Mesendoderm (in vitro differentiated cells): ENCODE results near the gene COASY.

Experiments
- DNase-seq: peaks from one replicate; pipeline ENCODE4 v3.0.0; 2013
- H2AK5ac ChIP-seq: 2 replicates; pipeline ENCODE4 v1.6.1; 2013; ENCODE audit warnings: low read length, inconsistent platforms
- H2BK120ac ChIP-seq: 2 replicates; pipeline ENCODE4 v1.6.1; 2013; ENCODE audit warnings: low read depth, mild to moderate bottlenecking, low read length, moderate library complexity, mixed read lengths
- H2BK15ac ChIP-seq: replicated peaks from 2 replicates; pipeline ENCODE4 v1.6.1; 2013; ENCODE audit warnings: low read depth, mild to moderate bottlenecking, moderate library complexity
- H2BK5ac ChIP-seq: 2 replicates; pipeline ENCODE4 v1.6.1; 2013; ENCODE audit warnings: low read length, inconsistent platforms
- H3K18ac ChIP-seq: 2 replicates; pipeline ENCODE4 v1.6.1; 2013; ENCODE audit warnings: mild to moderate bottlenecking, low read length, mixed read lengths
- H3K23ac ChIP-seq: one replicate; pipeline ENCODE4 v1.6.1; 2013; ENCODE audit warnings: low read length
- H3K27ac ChIP-seq: 2 replicates; pipeline ENCODE4 v1.5.1; 2013; ENCODE audit warnings: low read depth, mild to moderate bottlenecking, inconsistent platforms, low read length, moderate library complexity
- H3K27me3 ChIP-seq: 2 replicates; pipeline ENCODE4 v1.6.1; 2013; ENCODE audit warnings: low read length, control low read depth, mild to moderate bottlenecking, inconsistent platforms; ENCODE audit not compliant: insufficient read depth, poor library complexity
- H3K36me3 ChIP-seq: 2 replicates; pipeline ENCODE4 v1.6.1; 2013; ENCODE audit warnings: low read length, inconsistent platforms; ENCODE audit not compliant: control insufficient read depth, insufficient read depth
- H3K4ac ChIP-seq: one replicate; pipeline ENCODE4 v1.6.1; 2013; ENCODE audit warnings: low read depth, mild to moderate bottlenecking, low read length, moderate library complexity
- H3K4me1 ChIP-seq: 2 replicates; pipeline ENCODE4 v1.6.1; 2013; ENCODE audit warnings: low read depth, low read length, inconsistent platforms; ENCODE audit not compliant: control insufficient read depth
- H3K4me2 ChIP-seq: 2 replicates; pipeline ENCODE4 v1.6.1; 2013; ENCODE audit warnings: low read length
- H3K4me3 ChIP-seq: 2 replicates; pipeline ENCODE4 v1.5.1; 2013; ENCODE audit warnings: mild to moderate bottlenecking, low read length
- H3K56ac ChIP-seq: one replicate; pipeline ENCODE4 v1.6.1; 2013; ENCODE audit warnings: low read length
- H3K79me1 ChIP-seq: 2 replicates; pipeline ENCODE4 v1.6.1; 2013; ENCODE audit warnings: low read length, inconsistent platforms
- H3K79me2 ChIP-seq: 2 replicates; pipeline ENCODE4 v1.6.1; 2013; ENCODE audit warnings: mild to moderate bottlenecking, low read length; ENCODE audit not compliant: control insufficient read depth, insufficient read depth
- H3K9ac ChIP-seq: 2 replicates; pipeline ENCODE4 v1.6.1; 2013; ENCODE audit warnings: low read length, inconsistent platforms
- H4K5ac ChIP-seq: one replicate; pipeline ENCODE4 v1.6.1; 2013; ENCODE audit warnings: low read length
- H4K8ac ChIP-seq: one replicate; pipeline ENCODE4 v1.6.1; 2013; ENCODE audit warnings: low read depth, mild to moderate bottlenecking, control low read depth, low read length, moderate library complexity
- WGBS: extraction: QIAGEN DNeasy Blood & Tissue Kit; methylation state at CpG from one replicate; pipeline ENCODE4 v1.1.7; 2013; ENCODE audit warnings: low lambda C conversion rate, missing lambda C conversion rate; ENCODE audit not compliant: insufficient coverage; ENCODE audit errors: extremely low coverage; 5-methylcytosine and 5-hydroxymethylcytosine counted together

Gene COASY

GRCh38 chr17:42521036-42521435 lies 40.9 kb upstream of the COASY start:
- Histone ChIP-seq H3K36me3 (peaks cover 2% of the 10 kb centered on the region), H3K4ac (no peak overlapping the region), H3K23ac (no peak overlapping the region), H2BK15ac (no peak overlapping the region), H3K18ac (no peak overlapping the region), H3K4me1 (peaks cover 6% of the 10 kb centered on the region), H3K27ac (no peak overlapping the region), H3K27me3 (no peaks in the 10 kb centered on the region), H3K4me2 (no peak overlapping the region), H2BK5ac (no peak overlapping the region), H3K9ac (no peak overlapping the region), H2AK5ac (no peak overlapping the region), H4K5ac (no peak overlapping the region), H3K56ac (no peak overlapping the region), H4K8ac (no peak overlapping the region), H3K79me1 (no peaks in the 10 kb centered on the region), H3K4me3 (no peak overlapping the region), H2BK120ac (no peak overlapping the region), H3K79me2 (no peaks in the 10 kb centered on the region)
- no peak for DNase-seq
- WGBS, result no CpG with 5 or more reads among the region's 8 CpGs

- Histone ChIP-seq H3K18ac (no peak overlapping the region), H3K4me3 (no peak overlapping the region), H4K8ac (no peak overlapping the region), H2AK5ac (no peak overlapping the region), H3K4ac (no peak overlapping the region), H4K5ac (no peak overlapping the region), H3K56ac (no peak overlapping the region), H3K79me2 (no peaks in the 10 kb centered on the region), H3K4me2 (no peak overlapping the region), H2BK120ac (no peak overlapping the region), H3K27ac (no peak overlapping the region), H3K23ac (no peak overlapping the region), H3K36me3 (peaks cover 2% of the 10 kb centered on the region), H3K9ac (no peak overlapping the region), H2BK5ac (no peak overlapping the region), H3K4me1 (peaks cover 6% of the 10 kb centered on the region), H2BK15ac (no peak overlapping the region), H3K79me1 (no peaks in the 10 kb centered on the region), H3K27me3 (no peaks in the 10 kb centered on the region)
- no CpG with 5 or more reads among the region's 11 CpGs for WGBS
- no peak for DNase-seq
Observed at GRCh38 chr17:42521666-42522262, 40.2 kb upstream of the COASY start.

GRCh38 chr17:42522263-42522790 lies 39.6 kb upstream of the COASY start:
- Histone ChIP-seq H3K79me2 (no peaks in the 10 kb centered on the region), H3K4ac (no peak overlapping the region), H3K23ac (no peak overlapping the region), H2BK120ac (no peak overlapping the region), H2BK5ac (no peak overlapping the region), H3K56ac (no peak overlapping the region), H3K4me2 (no peak overlapping the region), H3K79me1 (no peaks in the 10 kb centered on the region), H3K27ac (no peak overlapping the region), H4K5ac (no peak overlapping the region), H3K4me3 (no peak overlapping the region), H2BK15ac (no peak overlapping the region), H3K27me3 (no peaks in the 10 kb centered on the region), H3K18ac (no peak overlapping the region), H2AK5ac (no peak overlapping the region), H3K4me1 (peaks cover 6% of the 10 kb centered on the region), H3K9ac (no peak overlapping the region), H4K8ac (no peak overlapping the region), H3K36me3 (peaks cover 2% of the 10 kb centered on the region)
- no peak for DNase-seq
- no CpG with 5 or more reads among the region's 9 CpGs for WGBS

GRCh38 chr17:42522798-42523278 lies 39.1 kb upstream of the COASY start:
- no peak overlapping the region for H3K23ac ChIP-seq

GRCh38 chr17:42525221-42525620 lies 36.7 kb upstream of the COASY start:
- Histone ChIP-seq H3K9ac (no peak overlapping the region), H3K36me3 (peaks cover 2% of the 10 kb centered on the region), H2AK5ac (no peak overlapping the region), H2BK120ac (no peak overlapping the region), H3K79me2 (no peaks in the 10 kb centered on the region), H3K4ac (no peak overlapping the region), H3K27me3 (no peaks in the 10 kb centered on the region), H3K23ac (no peak overlapping the region), H3K4me3 (no peak overlapping the region), H2BK15ac (no peak overlapping the region), H4K5ac (no peak overlapping the region), H3K27ac (no peak overlapping the region), H3K56ac (no peak overlapping the region), H4K8ac (no peak overlapping the region), H3K4me1 (peaks cover 2% of the 10 kb centered on the region), H2BK5ac (no peak overlapping the region), H3K79me1 (no peaks in the 10 kb centered on the region), H3K18ac (no peak overlapping the region), H3K4me2 (no peak overlapping the region)
- DNase-seq, result no peak
- no CpG with 5 or more reads among the region's 2 CpGs for WGBS

More at GRCh38 chr17:42522798-42523278, 39.1 kb upstream of the COASY start:
- no peak overlapping the region for H3K4me3 ChIP-seq
- H2BK15ac ChIP-seq, result no peak overlapping the region
- no peak overlapping the region for H4K8ac ChIP-seq
- H3K36me3 ChIP-seq, result peaks cover 2% of the 10 kb centered on the region
- H3K18ac ChIP-seq, result no peak overlapping the region
- no peaks in the 10 kb centered on the region for H3K27me3 ChIP-seq
- no peaks in the 10 kb centered on the region for H3K79me1 ChIP-seq
- no peak overlapping the region for H3K4me2 ChIP-seq
- no peak overlapping the region for H2AK5ac ChIP-seq
- no peak overlapping the region for H3K4ac ChIP-seq
- H3K27ac ChIP-seq, result no peak overlapping the region
- no peaks in the 10 kb centered on the region for H3K79me2 ChIP-seq
- peaks cover 6% of the 10 kb centered on the region for H3K4me1 ChIP-seq
- no peak for DNase-seq
- no CpG with 5 or more reads among the region's 8 CpGs for WGBS
- H2BK5ac ChIP-seq, result no peak overlapping the region
- H4K5ac ChIP-seq, result no peak overlapping the region
- no peak overlapping the region for H2BK120ac ChIP-seq
- H3K9ac ChIP-seq, result no peak overlapping the region
- no peak overlapping the region for H3K56ac ChIP-seq

- no peak overlapping the region for H4K8ac ChIP-seq
- no peak overlapping the region for H2BK15ac ChIP-seq
- H2AK5ac ChIP-seq, result no peak overlapping the region
- no peak overlapping the region for H4K5ac ChIP-seq
- no peak overlapping the region for H3K56ac ChIP-seq
- H3K4me3 ChIP-seq, result no peak overlapping the region
- DNase-seq, result no peak
- H3K79me2 ChIP-seq, result no peaks in the 10 kb centered on the region
- no peak overlapping the region for H2BK120ac ChIP-seq
- WGBS, result no CpG with 5 or more reads among the region's 6 CpGs
- H3K4me1 ChIP-seq, result peaks cover 2% of the 10 kb centered on the region
- no peak overlapping the region for H3K27ac ChIP-seq
- no peak overlapping the region for H3K9ac ChIP-seq
- H3K4ac ChIP-seq, result no peak overlapping the region
- H3K23ac ChIP-seq, result no peak overlapping the region
- H3K4me2 ChIP-seq, result no peak overlapping the region
- no peak overlapping the region for H3K18ac ChIP-seq
- no peak overlapping the region for H2BK5ac ChIP-seq
- peaks cover 2% of the 10 kb centered on the region for H3K36me3 ChIP-seq
- H3K27me3 ChIP-seq, result no peaks in the 10 kb centered on the region
- no peaks in the 10 kb centered on the region for H3K79me1 ChIP-seq
Observed at GRCh38 chr17:42526031-42526444, 35.9 kb upstream of the COASY start.
